ENCODE results near the gene EXOC3L1. TPM values are rescaled to one million over a fixed set of nuclear protein-coding genes. Genes with fewer than 3 reads are reported as not detected.

The EXOC3L1 gene
- total RNA-seq, 1 donor from 2014 or later, result 0.45 TPM

GRCh38 chr16:67173323-67173722 is 16.6 kb downstream of the EXOC3L1 start:
- peaks cover 24% of the 10 kb centered on the region for H3K27me3 Mint-ChIP-seq (ENCODE audit: low read depth, unreplicated experiment)
- peak overlapping the region; percentile 78 for H3K4me3 Mint-ChIP-seq (ENCODE audit: unreplicated experiment)
- peaks cover 2% of the 10 kb centered on the region for H3K9me3 Mint-ChIP-seq (ENCODE audit: unreplicated experiment)
- no peak for DNase-seq (ENCODE audit: low read depth)
- Histone ChIP-seq H3K27me3 (ENCODE audit: insufficient read depth, low read length) (peaks cover 9% of the 10 kb centered on the region), H3K79me2 (ENCODE audit: insufficient read depth, low read length) (no peaks in the 10 kb centered on the region), H3K9ac (ENCODE audit: low read length) (peak overlapping the region; percentile 29), H3K9me3 (ENCODE audit: insufficient read depth, low read depth, low read length) (no peaks in the 10 kb centered on the region), H2AFZ (ENCODE audit: low read depth, low read length) (peak overlapping the region; percentile 78), H3K27ac (ENCODE audit: low read depth, low read length) (no peak overlapping the region), H3K36me3 (ENCODE audit: insufficient read depth, low read length) (no peaks in the 10 kb centered on the region), H4K20me1 (ENCODE audit: insufficient read depth, low read length) (peaks cover 27% of the 10 kb centered on the region), H3K4me1 (ENCODE audit: insufficient read depth, low read length) (peaks cover 31% of the 10 kb centered on the region), H3K4me2 (ENCODE audit: low read length) (peak overlapping the region; percentile 86), H3K4me3 (ENCODE audit: insufficient read depth, low read depth, low read length) (no peak overlapping the region)
- H3K36me3 Mint-ChIP-seq (ENCODE audit: low read depth, unreplicated experiment), result peaks cover 17% of the 10 kb centered on the region
- H3K4me1 Mint-ChIP-seq (ENCODE audit: low read depth, unreplicated experiment), result peaks cover 25% of the 10 kb centered on the region
- no peak for TF ChIP-seq EZH2 (IDR thresholded peaks at IDR 0.05; ENCODE audit: insufficient read depth, low read length)
- TF ChIP-seq CTCF (IDR thresholded peaks at IDR 0.05; ENCODE audit: insufficient read depth, low read depth, low read length), result no peak
- peak overlapping the region; percentile 67 for H3K27ac Mint-ChIP-seq (ENCODE audit: unreplicated experiment)
- FAIRE-seq, result no peak

- Mint-ChIP-seq H3K9me3 (ENCODE audit: unreplicated experiment) (no peaks in the 10 kb centered on the region), H3K4me1 (ENCODE audit: low read depth, unreplicated experiment) (peaks cover 23% of the 10 kb centered on the region), H3K4me3 (ENCODE audit: unreplicated experiment) (peak overlapping the region; percentile 81), H3K36me3 (ENCODE audit: low read depth, unreplicated experiment) (peaks cover 11% of the 10 kb centered on the region), H3K27ac (ENCODE audit: unreplicated experiment) (peak overlapping the region; percentile 95), H3K27me3 (ENCODE audit: low read depth, unreplicated experiment) (peaks cover 38% of the 10 kb centered on the region)
- Histone ChIP-seq H3K27me3 (ENCODE audit: insufficient read depth, low read length) (peaks cover 26% of the 10 kb centered on the region), H3K27ac (ENCODE audit: low read depth, low read length) (peak overlapping the region; percentile 8), H3K9ac (ENCODE audit: low read length) (peak overlapping the region; percentile 70), H4K20me1 (ENCODE audit: insufficient read depth, low read length) (peaks cover 9% of the 10 kb centered on the region), H3K9me3 (ENCODE audit: insufficient read depth, low read depth, low read length) (no peaks in the 10 kb centered on the region), H3K4me2 (ENCODE audit: low read length) (peak overlapping the region; percentile 87), H3K4me1 (ENCODE audit: insufficient read depth, low read length) (peaks cover 31% of the 10 kb centered on the region), H3K36me3 (ENCODE audit: insufficient read depth, low read length) (no peaks in the 10 kb centered on the region), H2AFZ (ENCODE audit: low read depth, low read length) (peak overlapping the region; percentile 72), H3K79me2 (ENCODE audit: insufficient read depth, low read length) (no peaks in the 10 kb centered on the region), H3K4me3 (ENCODE audit: insufficient read depth, low read depth, low read length) (peak overlapping the region; percentile 48)
- no peak for TF ChIP-seq CTCF (IDR thresholded peaks at IDR 0.05; ENCODE audit: insufficient read depth, low read depth, low read length)
- TF ChIP-seq EZH2 (IDR thresholded peaks at IDR 0.05; ENCODE audit: insufficient read depth, low read length), result no peak
- FAIRE-seq (no peak), DNase-seq (ENCODE audit: low read depth) (no peak)
These were observed 18.8 kb downstream of the EXOC3L1 start for GRCh38 chr16:67170949-67171649.

All from astrocyte (in vitro differentiated cells and primary cell).